NCI-H1092 treated with DMSO at 0.1 percent for 48 hours (cell line): ENCODE data around the gene PSMD14.

Experiments used
- DNase-seq: peaks from one replicate; lab custom pipeline; 2025; lab: John Stamatoyannopoulos, UW

The PSMD14 gene

DNA sequence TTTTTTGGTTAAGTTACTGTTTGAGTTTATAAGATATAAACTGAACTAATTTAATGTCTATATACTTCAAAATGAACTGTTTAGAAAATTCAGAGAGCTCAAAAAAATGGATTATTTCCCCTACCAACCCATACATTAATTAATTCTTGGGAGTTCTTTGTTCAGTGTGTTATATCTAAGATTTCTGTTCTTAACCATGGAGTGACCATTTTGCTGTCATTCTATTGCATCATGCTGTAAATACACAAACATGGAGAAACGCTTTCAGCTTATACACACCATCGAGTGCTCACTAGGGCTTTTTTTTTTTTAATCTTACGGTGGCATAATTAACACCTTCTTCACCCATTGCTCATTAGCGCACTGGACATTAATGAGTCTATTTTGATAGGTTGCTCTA, 74.5 kb downstream of the PSMD14 start:
- DNase-seq, result no peak

- DNase-seq, result no peak
Measured at GRCh38 chr2:161384864-161385263, 76.6 kb downstream of the PSMD14 start.

DNA sequence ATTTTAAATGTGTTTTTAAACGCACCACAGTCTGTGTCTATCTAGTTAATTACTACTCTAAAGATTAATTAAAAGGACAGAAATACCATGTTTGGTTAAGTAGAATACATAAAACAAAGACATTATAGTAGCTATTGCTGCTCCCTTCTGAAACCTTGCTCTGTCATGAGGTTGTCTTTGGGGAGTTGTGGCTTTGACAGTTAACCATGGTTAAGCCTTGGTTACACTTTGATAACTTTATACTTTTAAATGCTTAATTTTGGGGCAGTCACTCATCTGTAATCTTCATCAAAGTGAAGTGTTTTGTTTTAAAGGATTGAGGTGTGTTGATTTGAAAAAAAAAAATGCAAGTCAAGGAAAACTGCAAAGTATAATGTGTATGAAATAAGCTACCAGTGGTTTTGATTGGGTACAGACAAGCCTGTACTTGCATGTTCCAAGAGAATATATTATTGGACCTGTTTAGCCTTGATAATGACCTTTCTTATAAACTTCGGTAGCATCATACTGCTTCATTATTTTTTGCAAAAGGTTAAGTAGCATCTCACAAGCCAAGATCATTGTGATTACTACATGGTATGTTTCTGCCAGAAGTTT, 78.1 kb downstream of the PSMD14 start:
- no peak for DNase-seq

DNA sequence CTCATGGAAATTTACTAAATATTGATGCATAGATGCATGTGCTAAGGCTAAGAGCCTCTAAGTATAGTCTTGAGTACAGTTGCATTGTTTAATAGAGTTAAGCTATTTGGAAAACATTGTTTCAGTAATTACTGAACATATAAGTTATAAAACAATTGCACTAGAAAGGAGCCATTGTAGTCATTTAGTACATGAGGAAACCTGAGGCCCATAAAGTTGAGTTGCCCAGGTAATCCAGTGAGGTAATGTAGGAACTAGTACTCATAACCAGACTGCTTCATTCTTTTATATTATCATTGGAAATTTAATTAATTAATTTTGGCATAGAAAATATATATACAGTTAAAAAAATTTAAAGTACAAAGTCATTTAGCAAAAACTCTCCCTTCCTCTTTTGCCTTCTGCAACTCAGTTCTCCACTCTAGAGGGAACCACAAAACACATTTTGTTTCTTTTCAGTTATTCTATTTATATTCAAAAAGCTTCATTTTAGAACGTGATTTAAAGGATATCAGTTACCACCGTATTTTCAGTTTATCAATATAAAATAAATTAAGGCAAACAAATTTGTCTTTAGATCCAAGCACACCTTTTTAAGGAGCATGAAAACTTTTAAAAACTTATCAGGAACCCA, 80.0 kb downstream of the PSMD14 start:
- DNase-seq, result no peak

DNA sequence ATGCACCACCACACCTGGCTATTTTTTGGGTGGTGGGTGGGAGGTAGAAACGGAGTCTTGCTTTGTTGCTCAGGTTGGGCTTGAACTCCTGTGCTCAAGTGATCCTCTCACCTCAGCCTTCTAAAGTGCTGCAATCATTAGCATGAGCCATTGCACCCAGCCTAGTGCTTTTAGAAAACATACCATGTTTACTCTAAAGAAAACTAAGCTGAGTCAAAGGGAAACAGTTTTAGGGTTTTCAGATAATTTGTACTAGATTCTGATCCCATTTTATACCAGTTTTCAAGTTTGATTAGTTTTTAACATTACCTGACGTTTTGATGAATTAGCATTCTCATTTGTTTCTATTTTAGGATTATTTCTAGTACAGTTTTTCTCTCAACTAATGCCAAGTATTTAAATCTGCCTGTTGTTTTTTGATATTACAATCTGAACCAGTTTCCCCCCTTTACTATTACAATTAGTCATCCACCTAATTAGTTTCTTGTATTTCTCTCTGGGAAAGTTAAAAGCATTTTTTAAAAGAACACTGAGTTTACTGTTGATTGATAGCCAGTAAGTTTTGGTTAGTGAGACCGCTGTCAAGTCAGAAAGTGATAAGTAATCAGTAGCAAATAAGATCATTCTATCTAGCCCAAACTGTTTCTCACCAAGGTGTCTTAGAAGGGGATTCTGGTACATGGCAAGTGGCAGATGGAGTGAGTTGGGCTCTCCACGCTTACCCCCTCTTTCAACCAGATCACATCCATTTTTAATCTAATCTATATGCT, 83.7 kb downstream of the PSMD14 start:
- no peak for DNase-seq

DNA sequence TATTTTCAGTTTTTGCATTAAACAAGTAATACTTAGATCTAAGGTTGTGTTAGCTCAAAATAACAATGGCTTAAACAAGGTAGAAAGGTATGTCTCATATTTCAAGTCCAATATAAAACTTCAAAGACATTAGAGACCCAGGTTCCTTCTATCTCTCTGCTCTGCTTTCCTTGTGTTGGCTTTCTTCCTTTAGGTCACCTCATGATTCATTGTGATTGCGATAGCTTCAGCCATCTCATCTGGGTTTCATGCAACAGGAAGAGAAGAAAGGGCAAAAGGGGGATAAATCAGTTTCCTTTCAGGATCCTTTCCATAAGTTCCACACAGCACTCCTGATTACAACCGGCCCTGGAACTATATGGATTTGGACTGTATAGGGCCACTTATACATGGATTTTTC, 91.9 kb downstream of the PSMD14 start:
- DNase-seq, result no peak

GRCh38 chr2:161402297-161402696, 94.1 kb downstream of the PSMD14 start:
- DNase-seq, result no peak

DNA sequence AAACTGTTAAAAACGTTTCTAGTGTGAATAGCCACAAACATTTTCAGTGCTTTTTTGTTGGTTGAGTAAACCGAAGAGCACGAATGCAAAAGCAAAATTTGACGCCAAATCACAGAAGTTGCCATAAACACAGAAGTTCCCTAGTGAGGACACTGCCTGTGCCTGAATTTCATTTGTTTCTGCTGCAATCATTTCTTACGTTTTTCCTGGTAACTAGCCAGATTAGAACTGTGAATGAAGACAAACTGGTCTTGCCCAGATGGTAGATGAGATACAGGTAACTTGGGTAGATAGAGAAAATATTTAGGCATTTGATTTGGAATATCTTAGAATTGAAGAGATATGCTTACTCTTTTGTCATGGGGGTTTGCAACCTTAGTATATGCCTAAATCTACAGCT, 98.1 kb downstream of the PSMD14 start:
- DNase-seq, result no peak

- DNase-seq, result no peak
Measured at GRCh38 chr2:161407597-161407996, 99.4 kb downstream of the PSMD14 start.

DNA sequence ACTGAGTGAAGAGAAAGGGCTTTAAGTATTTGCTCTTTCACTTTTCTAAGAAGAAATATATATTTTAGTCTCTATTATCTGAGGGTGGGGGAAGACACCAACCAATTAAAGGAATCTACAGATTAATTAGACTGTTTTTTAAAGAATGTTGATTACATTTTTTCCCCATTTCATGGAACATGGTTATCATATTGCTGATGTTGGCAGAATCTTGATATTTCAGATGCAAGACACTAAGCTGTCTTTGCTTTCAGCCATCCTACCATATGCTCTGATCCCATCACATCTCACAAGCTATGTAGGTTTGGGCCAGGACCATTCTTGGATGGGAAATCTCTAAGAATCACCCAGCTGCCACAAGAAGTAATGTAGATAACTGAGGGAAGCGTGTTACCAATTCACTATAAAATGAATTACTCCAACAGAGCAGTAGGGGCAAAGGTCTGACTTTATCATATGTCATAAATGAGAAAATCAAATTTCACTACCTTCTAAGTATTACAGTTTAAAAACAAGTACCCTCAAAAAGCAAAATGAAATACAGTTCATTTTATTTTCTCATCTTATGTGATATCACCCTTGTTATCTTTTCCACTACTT, 101.2 kb downstream of the PSMD14 start:
- no peak for DNase-seq

DNA sequence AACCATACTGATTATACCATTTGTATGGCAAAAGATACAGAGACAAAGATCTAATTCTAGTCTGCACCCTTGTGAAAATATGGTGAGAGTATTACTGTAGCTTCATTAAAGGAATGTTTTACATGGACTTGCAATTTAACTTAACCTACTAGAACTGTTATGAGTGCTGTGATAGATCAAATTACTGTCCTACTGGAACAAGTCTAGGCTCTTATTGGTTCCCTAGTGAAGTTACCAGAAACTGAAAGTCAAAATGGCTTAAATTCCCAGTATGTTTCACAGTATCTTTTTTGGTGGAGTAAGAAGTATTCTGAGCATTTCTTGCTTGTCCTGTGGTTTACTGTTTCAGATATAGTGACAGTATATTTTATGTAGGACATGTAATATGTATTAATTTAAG, 104.1 kb downstream of the PSMD14 start:
- DNase-seq, result no peak

DNA sequence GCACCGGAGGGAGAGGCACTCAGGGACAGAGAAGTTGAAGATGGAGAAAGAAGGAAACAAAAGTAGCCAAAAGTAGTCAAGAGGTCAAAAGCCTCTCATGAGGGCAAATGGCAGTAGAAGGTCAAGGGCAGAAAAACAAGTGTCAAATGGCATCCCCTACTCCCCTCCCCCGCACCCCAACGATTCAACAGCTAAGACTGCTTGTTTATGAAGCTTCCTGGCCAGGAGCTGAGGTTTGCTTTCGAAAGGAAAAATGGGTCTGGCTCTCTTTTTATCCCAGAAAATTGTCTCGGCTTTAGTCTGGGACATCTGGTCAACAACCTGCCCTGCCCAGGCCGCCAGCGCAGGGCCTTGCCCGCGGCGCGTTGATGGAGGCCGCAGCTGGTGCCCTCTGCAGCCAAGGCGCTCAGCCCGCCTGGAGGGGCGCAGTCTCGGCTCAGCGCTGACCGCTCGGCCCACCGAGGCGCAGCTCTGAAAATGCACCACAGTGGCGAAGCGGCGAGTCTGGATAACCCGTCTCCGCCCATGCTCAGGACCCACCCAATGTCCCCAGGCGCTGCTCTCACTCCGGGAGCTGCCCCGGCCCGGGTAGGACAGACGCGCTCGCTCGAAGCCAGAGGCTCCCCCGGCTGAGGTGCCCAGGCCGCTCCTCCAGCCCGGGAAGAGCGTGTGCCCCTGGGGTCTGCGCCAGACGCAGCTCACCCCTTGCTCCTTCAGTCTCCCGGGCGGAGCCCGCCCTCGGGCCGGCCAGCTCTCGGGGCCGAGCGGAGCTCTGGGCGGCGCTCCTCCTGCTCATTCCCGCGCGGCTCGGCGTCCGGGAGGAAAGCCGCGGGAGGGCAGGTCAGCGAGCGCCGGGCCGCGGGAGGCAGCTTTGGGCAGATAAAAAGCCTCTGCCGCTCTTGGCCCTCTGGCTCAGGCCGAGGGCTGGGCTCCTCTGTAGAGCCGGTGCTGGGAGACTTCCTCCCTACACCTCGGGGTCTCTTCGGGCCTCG, 106.1 kb downstream of the PSMD14 start:
- DNase-seq, result peak; percentile 63

- peak; percentile 69 for DNase-seq
Measured at GRCh38 chr2:161415034-161415986, 107.1 kb downstream of the PSMD14 start.

- peak; percentile 31 for DNase-seq
Measured at GRCh38 chr2:161415987-161416707, 107.9 kb downstream of the PSMD14 start, which contains the start of gene TBR1. Gene TBR1, plus strand, starts transcription at chr2:161416297. Its CDS starts 114 bp downstream, at chr2:161416411.

DNA sequence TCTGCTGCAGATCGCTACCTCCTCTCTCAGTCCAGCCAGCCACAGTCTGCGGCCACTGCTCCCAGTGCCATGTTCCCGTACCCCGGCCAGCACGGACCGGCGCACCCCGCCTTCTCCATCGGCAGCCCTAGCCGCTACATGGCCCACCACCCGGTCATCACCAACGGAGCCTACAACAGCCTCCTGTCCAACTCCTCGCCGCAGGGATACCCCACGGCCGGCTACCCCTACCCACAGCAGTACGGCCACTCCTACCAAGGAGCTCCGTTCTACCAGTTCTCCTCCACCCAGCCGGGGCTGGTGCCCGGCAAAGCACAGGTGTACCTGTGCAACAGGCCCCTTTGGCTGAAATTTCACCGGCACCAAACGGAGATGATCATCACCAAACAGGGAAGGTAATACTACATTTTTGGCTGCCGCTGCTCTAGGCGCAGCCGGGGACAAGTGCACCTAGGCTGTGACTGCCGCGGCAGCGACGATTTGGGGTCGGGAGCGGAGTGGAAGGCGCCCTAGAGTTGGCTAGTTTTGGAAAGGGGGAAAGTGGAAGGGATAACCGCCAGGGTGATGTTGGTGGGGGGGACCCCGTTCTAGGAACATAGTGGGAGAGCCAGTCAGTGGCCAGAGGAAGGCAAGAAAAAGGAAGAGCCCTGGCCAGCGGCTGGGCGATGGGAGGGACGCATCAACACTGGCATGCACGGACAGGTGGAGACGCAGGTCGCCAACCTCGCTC, 108.6 kb downstream of the PSMD14 start:
- no peak for DNase-seq

GRCh38 chr2:161417438-161418274, 109.4 kb downstream of the PSMD14 start:
- DNase-seq, result no peak

- no peak for DNase-seq
Measured at GRCh38 chr2:161418275-161418714, 110.1 kb downstream of the PSMD14 start.
